NCI-H187 (cell line): ENCODE results near the gene CTSO.
"Not testable (repeated sequence)": the region's sequence is repeated elsewhere in the genome, so short reads cannot be mapped to it uniquely, and the experiment has no call there.

Source experiments
- DNase-seq, 2 experiments: peaks; one replicate each; lab custom pipeline; 2025; lab: John Stamatoyannopoulos, UW

The CTSO gene

GRCh38 chr4:155906554-155907247 lies 47.0 kb downstream of the CTSO start:
- DNase-seq = peak in 1 of 2 experiments; percentile 47

- no peak for DNase-seq
Observed at GRCh38 chr4:155904331-155904730, 49.3 kb downstream of the CTSO start.

GRCh38 chr4:155903453-155903852 lies 50.2 kb downstream of the CTSO start, which contains the start of gene TDO2:
Gene TDO2 (plus strand): TSS chr4:155903696. CDS start chr4:155903759, 63 bp downstream.
- no peak for DNase-seq

- no peak for DNase-seq
Observed at GRCh38 chr4:155901013-155901412, 52.7 kb downstream of the CTSO start.

- DNase-seq = no peak
Observed at GRCh38 chr4:155900381-155900780, 53.3 kb downstream of the CTSO start.

- DNase-seq = no peak
Observed at GRCh38 chr4:155899891-155900290, 53.8 kb downstream of the CTSO start.

GRCh38 chr4:155898371-155898770 lies 55.3 kb downstream of the CTSO start:
- not testable (repeated sequence) for DNase-seq

GRCh38 chr4:155891058-155891457 lies 62.6 kb downstream of the CTSO start:
- no peak for DNase-seq

GRCh38 chr4:155889946-155890345 lies 63.7 kb downstream of the CTSO start:
- no peak for DNase-seq

- no peak for DNase-seq
Observed at GRCh38 chr4:155889031-155889793, 64.5 kb downstream of the CTSO start.

- DNase-seq = no peak
Observed at GRCh38 chr4:155887847-155888570, 65.7 kb downstream of the CTSO start.

- no peak for DNase-seq
Observed at GRCh38 chr4:155887045-155887444, 66.6 kb downstream of the CTSO start.

- no peak for DNase-seq
Observed at GRCh38 chr4:155885666-155886065, 68.0 kb downstream of the CTSO start.

- no peak for DNase-seq
Observed at GRCh38 chr4:155883895-155884294, 69.8 kb downstream of the CTSO start.

GRCh38 chr4:155881555-155881954 lies 72.1 kb downstream of the CTSO start:
- no peak for DNase-seq

GRCh38 chr4:155879767-155880166 lies 73.9 kb downstream of the CTSO start:
- DNase-seq = no peak

- DNase-seq = no peak
Observed at GRCh38 chr4:155878611-155879010, 75.1 kb downstream of the CTSO start.

GRCh38 chr4:155877971-155878370 lies 75.7 kb downstream of the CTSO start:
- no peak for DNase-seq

GRCh38 chr4:155875878-155876277 lies 77.8 kb downstream of the CTSO start:
- DNase-seq = no peak
